Psoas muscle (tissue), 8 donors: Measurements from ENCODE around the gene MAML2. TPM values are rescaled to one million over a fixed set of nuclear protein-coding genes. Genes with fewer than 3 reads are reported as not detected.

ENCODE experiments used
- ATAC-seq, 4 donors: fragments of 200-7000 bp; cut with Tn5 transposase; one replicate each; pipeline ENCODE4 v1.9.1; 2020; ENCODE audit warnings: moderate library complexity in 3 of 4, mild to moderate bottlenecking in 2 of 4
- DNase-seq, 2 donors: peaks; one replicate each; pipeline ENCODE4 v3.0.0-alpha.2; 2020
- H3K27ac ChIP-seq: fragments of 200-600 bp; one replicate; pipeline ENCODE4 v1.8.0; 2022
- H3K27me3 ChIP-seq, 3 donors: fragments of 200-600 bp in 1 of 3; one replicate each; pipeline versions ENCODE4 v1.6.1 to v1.8.0; 2013 to 2022; ENCODE audit warnings: low read length in 2 of 3, mild to moderate bottlenecking in 2 of 3, moderate library complexity in 1 of 3; ENCODE audit not compliant: insufficient read depth in 3 of 3
- H3K36me3 ChIP-seq, 2 donors: fragments of 200-600 bp in 1 of 2; one replicate each; pipeline versions ENCODE4 v1.6.1 to v1.8.0; 2013 to 2022; ENCODE audit warnings: low read depth in 1 of 2, mild to moderate bottlenecking in 1 of 2, moderate library complexity in 1 of 2; ENCODE audit not compliant: insufficient read depth in 1 of 2
- H3K4me1 ChIP-seq: fragments of 200-600 bp; one replicate; pipeline ENCODE4 v1.8.0; 2022
- H3K4me3 ChIP-seq: fragments of 200-600 bp; one replicate; pipeline ENCODE4 v1.8.0; 2022; ENCODE audit warnings: mild to moderate bottlenecking
- H3K9me3 ChIP-seq: fragments of 200-600 bp; one replicate; pipeline ENCODE4 v1.8.0; 2022
- WGBS, 3 donors: extraction: QIAGEN DNeasy Blood & Tissue Kit; methylation state at CpG; one replicate each; pipeline versions ENCODE4 v1.1.6 to v1.1.7; 2013; 5-methylcytosine and 5-hydroxymethylcytosine counted together
- intact Hi-C, 2 donors: fragments of 100-400 bp; cut with DNase I; formaldehyde crosslinking; loops; one replicate each; pipeline versions ENCODE4 v1.11.0 to v1.14.2; 2022
- polyA plus RNA-seq, 3 donors: library from polyadenylated mRNA; stranded (reverse); fragments of 200-250 nt; gene quantifications; one replicate each; pipeline ENCODE4 v1.2.3, GENCODE V29; 2013
- total RNA-seq, 4 donors: library from RNA; stranded (reverse); fragmentation: NEBNext Ultra II Directional in 2 of 4; extraction: Animal tissue kit (Norgen Biotek cat#: 25700) in 2 of 4; gene quantifications; one replicate each; pipeline versions ENCODE4 v1.2.1 to v1.2.4, GENCODE V29; 2021 to 2023
- TF ChIP-seq, protein P1 (sequence below): fragments of 200-600 bp; IDR thresholded peaks from one replicate; pipeline ENCODE4 v1.8.0; 2022; ENCODE audit warnings: antibody characterized with exemption
- donor health status: healthy with polysubstance abuse.
- donor health status: DM: no; HTN: no; CAD: no; lungs with moderate emphysema.
- donor health status: Bipolar disorder and iron deficiency.
- donor health status: healthy.
- donor health status: DM: yes; HTN: yes; CAD: no.
- donor health status: DM: no; HTN: no; CAD: no.
- donor health status: DM: no; HTN: no; CAD: no.
- donor health status: DM: yes; HTN: yes; CAD: no.

MAML2 gene
- total and polyA plus RNA-seq, 7 donors = 0.39 to 3.7 (median 1.5) TPM

DNA sequence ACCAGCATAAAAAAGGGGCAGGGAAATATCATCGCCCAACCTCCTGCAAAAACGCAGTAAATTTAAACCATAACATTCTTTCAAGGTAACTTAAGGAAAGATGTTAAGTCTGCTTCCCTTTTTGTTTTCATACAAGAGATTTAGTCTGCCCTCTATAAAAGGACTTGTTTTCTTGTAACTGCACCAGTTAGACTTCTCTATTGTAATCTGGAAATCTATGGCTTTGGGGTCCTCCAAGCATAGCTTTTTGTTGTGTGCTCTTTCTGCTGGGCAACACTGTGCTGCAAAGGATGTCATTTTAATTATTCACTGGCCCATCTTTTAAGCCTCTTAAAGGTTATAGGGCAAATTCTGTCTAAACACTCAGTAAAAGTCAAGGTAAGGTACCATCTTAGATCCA is 136.0 kb downstream of the MAML2 start:
- ATAC-seq (no peak), DNase-seq (no peak)
- 87 to 92% (median 89%) methylated on average over 2 of the region's 2 CpGs for WGBS, 3 donors
- Histone ChIP-seq H3K27me3 (no peaks in the 10 kb centered on the region), H3K27ac (no peak overlapping the region), H3K4me3 (no peak overlapping the region), H3K9me3 (no peaks in the 10 kb centered on the region), H3K4me1 (no peaks in the 10 kb centered on the region), H3K36me3 (no peaks in the 10 kb centered on the region)
- intact Hi-C loops = no loop called here
- TF ChIP-seq, protein P1, sequence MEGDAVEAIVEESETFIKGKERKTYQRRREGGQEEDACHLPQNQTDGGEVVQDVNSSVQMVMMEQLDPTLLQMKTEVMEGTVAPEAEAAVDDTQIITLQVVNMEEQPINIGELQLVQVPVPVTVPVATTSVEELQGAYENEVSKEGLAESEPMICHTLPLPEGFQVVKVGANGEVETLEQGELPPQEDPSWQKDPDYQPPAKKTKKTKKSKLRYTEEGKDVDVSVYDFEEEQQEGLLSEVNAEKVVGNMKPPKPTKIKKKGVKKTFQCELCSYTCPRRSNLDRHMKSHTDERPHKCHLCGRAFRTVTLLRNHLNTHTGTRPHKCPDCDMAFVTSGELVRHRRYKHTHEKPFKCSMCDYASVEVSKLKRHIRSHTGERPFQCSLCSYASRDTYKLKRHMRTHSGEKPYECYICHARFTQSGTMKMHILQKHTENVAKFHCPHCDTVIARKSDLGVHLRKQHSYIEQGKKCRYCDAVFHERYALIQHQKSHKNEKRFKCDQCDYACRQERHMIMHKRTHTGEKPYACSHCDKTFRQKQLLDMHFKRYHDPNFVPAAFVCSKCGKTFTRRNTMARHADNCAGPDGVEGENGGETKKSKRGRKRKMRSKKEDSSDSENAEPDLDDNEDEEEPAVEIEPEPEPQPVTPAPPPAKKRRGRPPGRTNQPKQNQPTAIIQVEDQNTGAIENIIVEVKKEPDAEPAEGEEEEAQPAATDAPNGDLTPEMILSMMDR = no peak

DNA sequence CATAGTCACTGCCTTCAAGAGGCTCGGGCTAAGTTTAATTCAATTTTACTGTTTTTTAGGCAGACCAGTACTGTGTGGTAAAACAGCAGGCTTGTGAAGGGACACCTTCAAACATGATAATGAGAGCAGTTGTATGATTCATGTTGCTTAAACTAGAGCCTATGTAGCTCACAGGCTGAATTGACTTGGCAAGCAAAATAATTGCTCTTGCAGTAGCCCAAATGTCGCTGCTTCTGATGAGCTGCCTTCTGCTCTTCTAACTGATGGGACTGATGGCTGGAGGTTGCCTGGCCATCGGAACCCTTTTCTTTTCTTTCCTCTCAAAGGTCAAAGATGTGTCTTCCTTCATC is 137.6 kb downstream of the MAML2 start:
- no peaks in the 10 kb centered on the region for H3K27me3 ChIP-seq
- H3K4me3 ChIP-seq = no peak overlapping the region
- H3K36me3 ChIP-seq = no peaks in the 10 kb centered on the region
- WGBS, 3 donors = 78 to 83% (median 81%) methylated on average over 3 of the region's 3 CpGs
- DNase-seq (no peak), ATAC-seq (no peak)
- no peak overlapping the region for H3K27ac ChIP-seq
- H3K9me3 ChIP-seq = no peaks in the 10 kb centered on the region
- H3K4me1 ChIP-seq = no peaks in the 10 kb centered on the region
- TF ChIP-seq, protein P1 = no peak
- intact Hi-C loops = no loop called here

DNA sequence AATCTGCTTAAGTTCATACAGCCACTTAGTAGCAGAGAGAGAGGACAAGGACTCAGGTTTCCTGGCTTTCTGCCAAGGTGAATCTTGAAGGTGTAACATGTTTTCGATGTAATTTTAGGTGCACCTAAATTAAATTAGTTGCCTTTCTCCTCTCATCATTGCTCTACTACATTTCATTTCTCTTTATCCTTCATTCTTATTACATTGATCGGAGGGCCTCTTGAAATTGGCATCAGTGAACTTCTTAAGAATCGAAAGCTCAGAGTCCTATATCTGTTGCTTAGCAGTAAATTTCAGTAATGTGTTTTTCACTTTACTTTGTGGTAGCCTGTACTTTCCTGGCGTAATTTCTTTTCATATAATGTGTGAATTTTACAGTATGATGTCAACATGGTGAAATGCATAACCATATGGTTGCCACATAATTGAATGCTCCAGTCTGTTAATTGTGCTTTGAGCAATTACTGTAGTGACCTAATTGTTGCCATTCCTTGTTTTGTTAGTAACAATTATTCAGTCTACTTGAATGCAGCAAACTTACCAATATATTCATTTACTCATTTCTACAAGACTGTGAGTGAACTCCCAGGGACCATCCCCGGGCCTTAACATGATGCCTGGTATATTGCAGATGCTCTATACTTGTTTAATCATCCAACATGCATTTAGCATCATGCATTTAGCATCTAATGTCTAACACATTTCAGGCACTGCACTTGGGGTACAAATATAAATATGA is 138.1 kb downstream of the MAML2 start:
- Histone ChIP-seq H3K36me3 (no peaks in the 10 kb centered on the region), H3K27me3 (no peaks in the 10 kb centered on the region), H3K9me3 (no peaks in the 10 kb centered on the region), H3K4me1 (no peaks in the 10 kb centered on the region), H3K27ac (no peak overlapping the region), H3K4me3 (no peak overlapping the region)
- TF ChIP-seq, protein P1 = no peak
- 78 to 86% (median 80%) methylated on average over 5 of the region's 5 CpGs for WGBS, 3 donors
- ATAC-seq = no peak
- intact Hi-C loops = no loop called here
- DNase-seq = no peak

DNA sequence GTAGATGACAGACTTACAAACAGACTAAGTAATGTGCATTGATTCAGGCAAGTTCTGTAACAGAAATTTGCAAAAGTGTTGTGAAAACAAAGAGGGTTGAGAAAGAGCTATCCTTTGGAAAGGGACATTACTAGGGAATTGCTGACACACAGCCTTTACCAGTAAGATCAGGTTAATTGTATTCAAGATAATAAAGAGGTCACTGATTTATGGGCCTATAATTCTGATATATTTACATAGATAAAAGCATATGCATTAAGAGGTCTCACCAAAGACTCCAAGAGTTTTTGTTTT is 138.7 kb downstream of the MAML2 start:
- intact Hi-C loops = no loop called here
- H3K36me3 ChIP-seq = no peaks in the 10 kb centered on the region
- no peak overlapping the region for H3K27ac ChIP-seq
- DNase-seq (no peak), ATAC-seq (no peak)
- H3K9me3 ChIP-seq = no peaks in the 10 kb centered on the region
- TF ChIP-seq, protein P1 = no peak
- no peak overlapping the region for H3K4me3 ChIP-seq
- no peaks in the 10 kb centered on the region for H3K27me3 ChIP-seq
- H3K4me1 ChIP-seq = no peaks in the 10 kb centered on the region
